WTC11 (cell line): ENCODE results near the gene REX1BD. TPM values are rescaled to one million over a fixed set of nuclear protein-coding genes. Genes with fewer than 3 reads are reported as not detected.

Experiments
- ATAC-seq: fragments of 200-7000 bp; cut with Tn5 transposase; 2 replicates; pipeline ENCODE4 v1.10.0; 2021; ENCODE audit warnings: mild to moderate bottlenecking, moderate library complexity
- CTCF ChIA-PET: fragments of 300-600 bp; sonication (Branson Sonifier 250); formaldehyde crosslinking; loops from one replicate; lab custom pipeline; 2021; ENCODE audit warnings: antibody characterized with exemption; lab: Charles Lee
- POLR2A ChIA-PET: fragments of 350-600 bp; sonication (Branson Sonifier 250); formaldehyde crosslinking; loops from one replicate; lab custom pipeline; 2021; ENCODE audit warnings: antibody characterized with exemption; lab: Charles Lee
- DNase-seq: peaks from one replicate; pipeline ENCODE4 v3.0.0; 2021; ENCODE audit warnings: low spot score
- H3K27ac Mint-ChIP-seq: 2 replicates; pipeline ENCODE4 v1.8.0; 2021; ENCODE audit warnings: mixed read lengths
- H3K27me3 Mint-ChIP-seq: 2 replicates; pipeline ENCODE4 v1.8.0; 2021; ENCODE audit warnings: low read depth, mild to moderate bottlenecking, moderate library complexity, mixed read lengths
- H3K36me3 Mint-ChIP-seq: 2 replicates; pipeline ENCODE4 v1.8.0; 2021; ENCODE audit warnings: mixed read lengths
- H3K4me1 Mint-ChIP-seq: 2 replicates; pipeline ENCODE4 v1.8.0; 2022; ENCODE audit warnings: mixed read lengths
- H3K4me3 Mint-ChIP-seq: 2 replicates; pipeline ENCODE4 v1.8.0; 2021; ENCODE audit warnings: mild to moderate bottlenecking, moderate library complexity, mixed read lengths
- H3K9me3 Mint-ChIP-seq: 2 replicates; pipeline ENCODE4 v1.8.0; 2021; ENCODE audit warnings: mixed read lengths
- CREB1 ChIP-seq: sonication (generic); formaldehyde crosslinking; IDR thresholded peaks from 2 replicates; pipeline ENCODE4 v1.8.0; 2023; ENCODE audit warnings: mild to moderate bottlenecking, missing genetic modification reagents
- ELF4 ChIP-seq: sonication (generic); formaldehyde crosslinking; IDR thresholded peaks from 2 replicates; pipeline ENCODE4 v1.8.1; 2022; ENCODE audit warnings: low read depth, mild to moderate bottlenecking, moderate library complexity, missing genetic modification reagents
- EMX1 ChIP-seq: fragments of 250-450 bp; sonication (Bioruptor Pico); IDR thresholded peaks from 2 replicates; pipeline ENCODE4 v1.8.0; 2021; ENCODE audit warnings: mild to moderate bottlenecking
- FOXP1 ChIP-seq: sonication (generic); formaldehyde crosslinking; IDR thresholded peaks from 2 replicates; pipeline ENCODE4 v1.8.0; 2022; ENCODE audit warnings: missing genetic modification reagents, mild to moderate bottlenecking, moderate library complexity, borderline replicate concordance
- GTF2I ChIP-seq: fragments of 250-450 bp; sonication (Bioruptor Pico); conservative IDR thresholded peaks from 2 replicates; pipeline ENCODE4 v1.4.0; 2021; ENCODE audit warnings: mild to moderate bottlenecking
- IRF2 ChIP-seq: sonication (generic); formaldehyde crosslinking; IDR thresholded peaks from 2 replicates; pipeline ENCODE4 v1.8.0; 2022; ENCODE audit warnings: low read depth, missing genetic modification reagents, borderline replicate concordance
- NFYB ChIP-seq: sonication (generic); formaldehyde crosslinking; conservative IDR thresholded peaks from 2 replicates; pipeline ENCODE4 v1.8.0; 2022; ENCODE audit warnings: low read depth, missing genetic modification reagents
- PRRX2 ChIP-seq: fragments of 250-450 bp; sonication (Bioruptor Pico); IDR thresholded peaks from 2 replicates; pipeline ENCODE4 v1.8.0; 2021; ENCODE audit warnings: mild to moderate bottlenecking
- SMAD3 ChIP-seq: sonication (generic); formaldehyde crosslinking; IDR thresholded peaks from 2 replicates; pipeline ENCODE4 v1.8.0; 2022; ENCODE audit warnings: missing genetic modification reagents, mild to moderate bottlenecking, borderline replicate concordance
- ZNF219 ChIP-seq: sonication (generic); formaldehyde crosslinking; IDR thresholded peaks from 2 replicates; pipeline ENCODE4 v1.8.0; 2023; ENCODE audit warnings: missing genetic modification reagents, mild to moderate bottlenecking, borderline replicate concordance
- ZNF425 ChIP-seq: fragments of 250-450 bp; sonication (Bioruptor Pico); conservative IDR thresholded peaks from 2 replicates; pipeline ENCODE4 v1.9.0; 2021; ENCODE audit warnings: mild to moderate bottlenecking
- ZNF532 ChIP-seq: fragments of 250-450 bp; sonication (Bioruptor Pico); IDR thresholded peaks from 2 replicates; pipeline ENCODE4 v1.9.0; 2021; ENCODE audit warnings: mild to moderate bottlenecking, borderline replicate concordance
- ZNF671 ChIP-seq: fragments of 250-450 bp; sonication (Bioruptor Pico); IDR thresholded peaks from 2 replicates; pipeline ENCODE4 v1.8.0; 2021; ENCODE audit warnings: mild to moderate bottlenecking
- total RNA-seq: library from RNA; stranded (reverse); gene quantifications from 3 replicates; pipeline ENCODE4 v1.2.3, GENCODE V29; 2021
- TF ChIP-seq, protein P1 (sequence below): sonication (generic); formaldehyde crosslinking; IDR thresholded peaks from 2 replicates; pipeline ENCODE4 v1.8.1; 2022; ENCODE audit warnings: mild to moderate bottlenecking, missing genetic modification reagents, moderate library complexity, borderline replicate concordance
- TF ChIP-seq, protein P2 (sequence below): fragments of 250-450 bp; sonication (Bioruptor Pico); IDR thresholded peaks from 2 replicates; pipeline ENCODE4 v1.9.0; 2021; ENCODE audit warnings: moderate library complexity, mild to moderate bottlenecking, inconsistent platforms, borderline replicate concordance
- TF ChIP-seq, protein P3 (sequence below): fragments of 250-450 bp; sonication (Bioruptor Pico); IDR thresholded peaks from 2 replicates; pipeline ENCODE4 v2.1.2; 2022; ENCODE audit warnings: mild to moderate bottlenecking, moderate library complexity

The REX1BD gene
- total RNA-seq, 1 experiment from 2014 or later = 90.2 TPM

DNA sequence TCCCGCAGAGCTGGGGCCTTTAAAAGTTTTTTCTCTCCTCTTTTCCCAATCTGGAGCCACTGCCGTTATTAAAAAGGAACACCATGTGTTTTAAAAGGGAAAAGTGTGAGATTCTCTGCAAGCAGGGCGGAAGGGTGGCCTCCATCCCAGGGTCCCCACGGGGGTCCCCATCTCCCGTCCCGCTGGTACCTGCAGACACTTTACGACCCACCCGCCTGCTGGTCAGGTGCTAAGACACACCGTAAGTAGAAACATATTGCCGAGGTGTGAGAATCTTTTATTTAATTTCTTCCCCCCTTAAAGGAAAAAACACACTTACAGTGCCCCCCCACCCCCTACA, 16.2 kb downstream of the REX1BD start:
- Mint-ChIP-seq H3K4me3 (peak overlapping the region; percentile 70), H3K27me3 (peaks cover 88% of the 10 kb centered on the region), H3K9me3 (no peaks in the 10 kb centered on the region), H3K36me3 (no peaks in the 10 kb centered on the region), H3K27ac (no peak overlapping the region), H3K4me1 (peaks cover 42% of the 10 kb centered on the region)
- ChIA-PET POLR2A (interaction anchor here (0.6 to 1.0 kb wide), 4 partner anchors 14 to 96 kb away, joined by 3 to 10 read pairs (median 4); no protein-coding TSS in a partner anchor), CTCF (interaction anchor here (1.5 to 2.5 kb wide), 3 partner anchors 11 to 68 kb away, joined by 7 to 29 read pairs (median 21); partner anchors contain the start of gene REX1BD)
- no peak for TF ChIP-seq ELF4 (CRISPR knock-in tag)
- no peak for TF ChIP-seq ZNF671 (CRISPR knock-in tag)
- TF ChIP-seq, protein P1, sequence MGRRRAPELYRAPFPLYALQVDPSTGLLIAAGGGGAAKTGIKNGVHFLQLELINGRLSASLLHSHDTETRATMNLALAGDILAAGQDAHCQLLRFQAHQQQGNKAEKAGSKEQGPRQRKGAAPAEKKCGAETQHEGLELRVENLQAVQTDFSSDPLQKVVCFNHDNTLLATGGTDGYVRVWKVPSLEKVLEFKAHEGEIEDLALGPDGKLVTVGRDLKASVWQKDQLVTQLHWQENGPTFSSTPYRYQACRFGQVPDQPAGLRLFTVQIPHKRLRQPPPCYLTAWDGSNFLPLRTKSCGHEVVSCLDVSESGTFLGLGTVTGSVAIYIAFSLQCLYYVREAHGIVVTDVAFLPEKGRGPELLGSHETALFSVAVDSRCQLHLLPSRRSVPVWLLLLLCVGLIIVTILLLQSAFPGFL (CRISPR knock-in tag) = no peak
- TF ChIP-seq NFYB = no peak
- no peak for TF ChIP-seq EMX1 (CRISPR knock-in tag)
- TF ChIP-seq GTF2I (CRISPR knock-in tag) = no peak
- DNase-seq (no peak), ATAC-seq (no peak)

- ChIA-PET POLR2A (interaction anchor here (0.6 to 1.0 kb wide), 4 partner anchors 14 to 95 kb away, joined by 3 to 10 read pairs (median 4); no protein-coding TSS in a partner anchor), CTCF (interaction anchor here (2.3 to 2.5 kb wide), 2 partner anchors 12 to 15 kb away, joined by 21 to 29 read pairs; partner anchors contain the start of gene REX1BD)
- Mint-ChIP-seq H3K9me3 (no peaks in the 10 kb centered on the region), H3K27ac (no peak overlapping the region; the same call in 1 of the 2 replicates), H3K36me3 (no peaks in the 10 kb centered on the region), H3K4me1 (peaks cover 45% of the 10 kb centered on the region), H3K27me3 (peaks cover 88% of the 10 kb centered on the region), H3K4me3 (peak overlapping the region; percentile 70)
- DNase-seq = no peak
- no peak for TF ChIP-seq CREB1
- no peak for TF ChIP-seq ZNF219
- TF ChIP-seq ZNF532 (CRISPR knock-in tag) = no peak
- TF ChIP-seq PRRX2 (CRISPR knock-in tag) = no peak
- no peak for TF ChIP-seq GTF2I (CRISPR knock-in tag)
- TF ChIP-seq, protein P2, sequence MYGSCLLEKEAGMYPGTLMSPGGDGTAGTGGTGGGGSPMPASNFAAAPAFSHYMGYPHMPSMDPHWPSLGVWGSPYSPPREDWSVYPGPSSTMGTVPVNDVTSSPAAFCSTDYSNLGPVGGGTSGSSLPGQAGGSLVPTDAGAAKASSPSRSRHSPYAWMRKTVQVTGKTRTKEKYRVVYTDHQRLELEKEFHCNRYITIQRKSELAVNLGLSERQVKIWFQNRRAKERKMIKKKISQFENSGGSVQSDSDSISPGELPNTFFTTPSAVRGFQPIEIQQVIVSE (CRISPR knock-in tag) = no peak
- ATAC-seq = no peak
Observed at GRCh38 chr19:18605196-18605545, 16.6 kb downstream of the REX1BD start.

GRCh38 chr19:18605546-18606280, 17.1 kb downstream of the REX1BD start:
- no peaks in the 10 kb centered on the region for H3K9me3 Mint-ChIP-seq
- H3K27ac Mint-ChIP-seq = no peak overlapping the region; the same call in 1 of the 2 replicates
- H3K27me3 Mint-ChIP-seq = peaks cover 87% of the 10 kb centered on the region
- ChIA-PET CTCF (interaction anchor here (2.3 kb wide), 1 partner anchor 12 kb away, joined by 9 read pairs; no protein-coding TSS in a partner anchor), POLR2A (interaction anchor here (0.6 to 1.0 kb wide), 4 partner anchors 15 to 95 kb away, joined by 3 to 10 read pairs (median 4); no protein-coding TSS in a partner anchor)
- DNase-seq = no peak
- no peak for ATAC-seq
- peak overlapping the region; percentile 70 for H3K4me3 Mint-ChIP-seq
- H3K36me3 Mint-ChIP-seq = no peaks in the 10 kb centered on the region
- TF ChIP-seq, protein P3, sequence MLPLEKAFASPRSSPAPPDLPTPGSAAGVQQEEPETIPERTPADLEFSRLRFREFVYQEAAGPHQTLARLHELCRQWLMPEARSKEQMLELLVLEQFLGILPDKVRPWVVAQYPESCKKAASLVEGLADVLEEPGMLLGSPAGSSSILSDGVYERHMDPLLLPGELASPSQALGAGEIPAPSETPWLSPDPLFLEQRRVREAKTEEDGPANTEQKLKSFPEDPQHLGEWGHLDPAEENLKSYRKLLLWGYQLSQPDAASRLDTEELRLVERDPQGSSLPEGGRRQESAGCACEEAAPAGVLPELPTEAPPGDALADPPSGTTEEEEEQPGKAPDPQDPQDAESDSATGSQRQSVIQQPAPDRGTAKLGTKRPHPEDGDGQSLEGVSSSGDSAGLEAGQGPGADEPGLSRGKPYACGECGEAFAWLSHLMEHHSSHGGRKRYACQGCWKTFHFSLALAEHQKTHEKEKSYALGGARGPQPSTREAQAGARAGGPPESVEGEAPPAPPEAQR (CRISPR knock-in tag) = no peak
- 0 out of 2 replicates have a peak, but pooled peaks have one; percentile 28 for TF ChIP-seq FOXP1
- TF ChIP-seq IRF2 (CRISPR knock-in tag) = no peak
- no peak for TF ChIP-seq SMAD3 (CRISPR knock-in tag)
- TF ChIP-seq ZNF425 = no peak
- peaks cover 48% of the 10 kb centered on the region for H3K4me1 Mint-ChIP-seq
